SK-N-MC (cell line): ENCODE data around the gene GALNT18.

Experiments used
- EZH2 ChIP-seq: fragments of 200-600 bp; sonication (generic); IDR thresholded peaks from one replicate; pipeline ENCODE4 v1.6.1; 2017; ENCODE audit warnings: antibody characterized with exemption
- FOXP2 ChIP-seq: optimal IDR thresholded peaks from 2 replicates; pipeline ENCODE3; 2011; ENCODE audit warnings: mild to moderate bottlenecking, moderate library complexity; ENCODE audit not compliant: insufficient read depth; ENCODE audit errors: extremely low read length, control extremely low read depth
- POLR2AphosphoS5 ChIP-seq: IDR thresholded peaks from 2 replicates; pipeline ENCODE4 v1.6.1; 2012; ENCODE audit warnings: mild to moderate bottlenecking, low read depth, low read length, borderline replicate concordance

- TF ChIP-seq POLR2AphosphoS5 (no peak), EZH2 (no peak), FOXP2 (no peak)
Observed at GRCh38 chr11:11641581-11641980, 19.8 kb upstream of the GALNT18 start.
